Prostate gland (tissue), 2 donors: ENCODE results near the gene FXYD2. TPM values are rescaled to one million over a fixed set of nuclear protein-coding genes. Genes with fewer than 3 reads are reported as not detected.

ENCODE experiments used
- DNase-seq: peaks from one replicate; pipeline ENCODE4 v3.0.0-alpha.2; 2019; ENCODE audit warnings: low spot score
- H3K27ac ChIP-seq, 2 donors: fragments of 200-600 bp; sonication (generic); 2 replicates each; pipeline ENCODE4 v1.5.1; 2017 to 2019
- H3K27me3 ChIP-seq: fragments of 200-600 bp; sonication (generic); replicated peaks from 2 replicates; pipeline ENCODE4 v1.5.1; 2019; ENCODE audit not compliant: insufficient read depth
- H3K36me3 ChIP-seq, 2 donors: fragments of 200-600 bp; sonication (generic); 1 replicate in 1 of 2; 2 replicates in 1 of 2; pipeline versions ENCODE4 v1.5.1 to v1.8.1; 2017 to 2019
- H3K4me1 ChIP-seq: fragments of 200-600 bp; sonication (generic); replicated peaks from 2 replicates; pipeline ENCODE4 v1.5.1; 2019
- H3K4me3 ChIP-seq, 2 donors: fragments of 200-600 bp; sonication (generic); 2 replicates each; pipeline ENCODE4 v1.5.1; 2017 to 2019
- H3K9me3 ChIP-seq: fragments of 200-600 bp; sonication (generic); 2 replicates; pipeline ENCODE4 v1.5.1; 2017
- CTCF ChIP-seq, 4 experiments: fragments of 200-600 bp in 2 of 4; fragments of 450-650 bp in 2 of 4; sonication (generic) in 2 of 4; IDR thresholded peaks; 1 replicate in 3 of 4; 2 replicates in 1 of 4; pipeline ENCODE4 v1.5.1; 2016 to 2019; ENCODE audit warnings: antibody characterized with exemption in 4 of 4, mild to moderate bottlenecking in 2 of 4, moderate library complexity in 2 of 4
- POLR2A ChIP-seq: fragments of 450-650 bp; IDR thresholded peaks from one replicate; pipeline ENCODE4 v1.6.1; 2016; ENCODE audit warnings: antibody characterized with exemption, mild to moderate bottlenecking
- POLR2AphosphoS5 ChIP-seq: sonication (generic); formaldehyde crosslinking; IDR thresholded peaks from one replicate; pipeline ENCODE4 v1.6.1; 2017; ENCODE audit warnings: antibody characterized with exemption
- WGBS: methylation state at CpG from one replicate; pipeline ENCODE4 v1.1.5; 2018; 5-methylcytosine and 5-hydroxymethylcytosine counted together
- intact Hi-C: fragments of 100-400 bp; cut with DNase I; formaldehyde crosslinking; loops from one replicate; pipeline ENCODE4 v1.14.2; 2022
- total RNA-seq, 2 donors: library from RNA; depleted of rRNA; stranded (reverse); fragments of >200 nt; gene quantifications; one replicate each; pipeline ENCODE4 v1.1.0, GENCODE V29; 2016

Gene FXYD2
- 1 to 10 TPM in 1 of 2 donors, under 1 TPM in 1; 0.87 to 1.8 TPM for total RNA-seq

GRCh38 chr11:117824571-117825537 is at the start of gene FXYD2:
TSS of gene FXYD2 (minus strand) at chr11:117824744. CDS start at chr11:117824678, 66 bp downstream.
- no peaks in the 10 kb centered on the region for H3K27me3 ChIP-seq
- intact Hi-C loops = loop anchor here (5.0 kb wide), 1 partner anchor 122 kb away; no protein-coding TSS in a partner anchor
- H3K4me3 ChIP-seq = no peak within 1 kb of the TSS
- peak within 1 kb of the TSS; percentile 32 to 39 for H3K27ac ChIP-seq
- no peaks in the 10 kb centered on the region for H3K9me3 ChIP-seq
- H3K36me3 ChIP-seq = no peaks in the 10 kb centered on the region
- WGBS = 54% methylated on average over 22 of the region's 22 CpGs
- DNase-seq = no peak
- TF ChIP-seq POLR2A (no peak), POLR2AphosphoS5 (no peak), CTCF (IDR thresholded peaks at IDR 0.05) (no peak)
- H3K4me1 ChIP-seq = no peaks in the 10 kb centered on the region

- no peak for TF ChIP-seq CTCF (IDR thresholded peaks at IDR 0.05)
- TF ChIP-seq POLR2A = no peak
- TF ChIP-seq POLR2AphosphoS5 = no peak
- peak overlapping the region; percentile 24 to 58 for H3K27ac ChIP-seq
- no peak for DNase-seq
- no peak overlapping the region for H3K4me3 ChIP-seq
- WGBS = 80% methylated on average over 8 of the region's 8 CpGs
- intact Hi-C loops = no loop called here
- H3K27me3 ChIP-seq = no peaks in the 10 kb centered on the region
- H3K9me3 ChIP-seq = no peaks in the 10 kb centered on the region
- H3K36me3 ChIP-seq = no peaks in the 10 kb centered on the region
- no peaks in the 10 kb centered on the region for H3K4me1 ChIP-seq
Measured at GRCh38 chr11:117873828-117874125, 49.2 kb upstream of the FXYD2 start.

- no peaks in the 10 kb centered on the region for H3K27me3 ChIP-seq
- intact Hi-C loops = no loop called here
- peak overlapping the region; percentile 24 to 58 for H3K27ac ChIP-seq
- no peaks in the 10 kb centered on the region for H3K4me1 ChIP-seq
- DNase-seq = no peak
- no peak overlapping the region for H3K4me3 ChIP-seq
- no peaks in the 10 kb centered on the region for H3K36me3 ChIP-seq
- TF ChIP-seq POLR2A (no peak), POLR2AphosphoS5 (no peak), CTCF (IDR thresholded peaks at IDR 0.05) (no peak)
- WGBS = 87% methylated on average over 15 of the region's 15 CpGs
- no peaks in the 10 kb centered on the region for H3K9me3 ChIP-seq
Measured at GRCh38 chr11:117872975-117873827, 48.7 kb upstream of the FXYD2 start.

GRCh38 chr11:117872420-117872961 is 47.9 kb upstream of the FXYD2 start:
- H3K4me3 ChIP-seq = no peak overlapping the region
- WGBS = 49% methylated on average over 12 of the region's 12 CpGs
- TF ChIP-seq POLR2A (no peak), POLR2AphosphoS5 (no peak), CTCF (IDR thresholded peaks at IDR 0.05) (no peak)
- H3K4me1 ChIP-seq = no peaks in the 10 kb centered on the region
- peak overlapping the region; percentile 42 to 58 for H3K27ac ChIP-seq
- no peaks in the 10 kb centered on the region for H3K9me3 ChIP-seq
- intact Hi-C loops = no loop called here
- H3K27me3 ChIP-seq = no peaks in the 10 kb centered on the region
- H3K36me3 ChIP-seq = no peaks in the 10 kb centered on the region
- DNase-seq = no peak
